HepG2 (cell line): ENCODE results near the gene VAC14. TPM values are rescaled to one million over a fixed set of nuclear protein-coding genes. Genes with fewer than 3 reads are reported as not detected.
A peak's percentile ranks its signal among the peaks of the same experiment; 100 is the strongest.

Source experiments
- ETV6 ChIP-seq: sonication (generic); formaldehyde crosslinking; conservative IDR thresholded peaks from 2 replicates; pipeline ENCODE4 v1.4.0; 2020; ENCODE audit warnings: missing genetic modification reagents
- PRDM15 ChIP-seq: sonication (generic); formaldehyde crosslinking; IDR thresholded peaks from 2 replicates; pipeline ENCODE4 v1.4.0; 2020; ENCODE audit warnings: missing genetic modification reagents
- SNAPC2 ChIP-seq: sonication (generic); formaldehyde crosslinking; IDR thresholded peaks from 2 replicates; pipeline ENCODE4 v1.8.1; 2022; ENCODE audit warnings: mild to moderate bottlenecking, missing genetic modification reagents
- SUZ12 ChIP-seq: fragments of 150-350 bp; IDR thresholded peaks from 2 replicates; pipeline ENCODE4 v1.6.1; 2014; ENCODE audit warnings: low read depth, low read length
- TEAD2 ChIP-seq: sonication (generic); formaldehyde crosslinking; IDR thresholded peaks from 2 replicates; pipeline ENCODE4 v1.9.0; 2021; ENCODE audit warnings: missing genetic modification reagents
- ZBTB25 ChIP-seq: IDR thresholded peaks from 2 replicates; pipeline ENCODE4 v1.6.1; 2018; ENCODE audit warnings: missing genetic modification reagents
- ZNF337 ChIP-seq: sonication (generic); formaldehyde crosslinking; IDR thresholded peaks from 2 replicates; pipeline ENCODE4 v1.5.1; 2020; ENCODE audit warnings: missing genetic modification reagents, low read depth, mild to moderate bottlenecking, borderline replicate concordance
- ZNF570 ChIP-seq: sonication (generic); formaldehyde crosslinking; IDR thresholded peaks from 2 replicates; pipeline ENCODE4 v1.4.0; 2020; ENCODE audit warnings: mild to moderate bottlenecking, missing genetic modification reagents, borderline replicate concordance
- polyA plus RNA-seq, 8 experiments: library from polyadenylated mRNA; depleted of rRNA in 3 of 8; stranded (reverse) in 7 of 8; unstranded in 1 of 8; fragments of >200 nt; fragmentation: Illumina TruSeq in 4 of 8; extraction: Trizol in 4 of 8; gene quantifications; 2 replicates each; pipeline versions ENCODE4 v1.2.1 to v1.2.3, GENCODE V29; 2011 to 2016; ENCODE audit warnings: low read depth in 4 of 8, missing spikeins in 1 of 8, mixed read lengths in 1 of 8; ENCODE audit not compliant: insufficient read depth in 1 of 8
- total RNA-seq, 5 experiments: library from RNA; depleted of rRNA; stranded (reverse); fragments of >200 nt; fragmentation: Illumina TruSeq; extraction: Trizol; gene quantifications; 2 replicates each; pipeline ENCODE4 v1.2.3, GENCODE V29; 2016; ENCODE audit warnings: low read depth in 1 of 5
- TF ChIP-seq, protein P1 (sequence below): sonication (generic); formaldehyde crosslinking; IDR thresholded peaks from 2 replicates; pipeline ENCODE4 v1.9.0; 2021; ENCODE audit warnings: mild to moderate bottlenecking, missing genetic modification reagents

Gene VAC14
- total and polyA plus RNA-seq, 2 of the 13 experiments (the other 11 are each of a cell fraction or from before 2014, with no cell fraction given), result 23.5 to 24.6 TPM

DNA sequence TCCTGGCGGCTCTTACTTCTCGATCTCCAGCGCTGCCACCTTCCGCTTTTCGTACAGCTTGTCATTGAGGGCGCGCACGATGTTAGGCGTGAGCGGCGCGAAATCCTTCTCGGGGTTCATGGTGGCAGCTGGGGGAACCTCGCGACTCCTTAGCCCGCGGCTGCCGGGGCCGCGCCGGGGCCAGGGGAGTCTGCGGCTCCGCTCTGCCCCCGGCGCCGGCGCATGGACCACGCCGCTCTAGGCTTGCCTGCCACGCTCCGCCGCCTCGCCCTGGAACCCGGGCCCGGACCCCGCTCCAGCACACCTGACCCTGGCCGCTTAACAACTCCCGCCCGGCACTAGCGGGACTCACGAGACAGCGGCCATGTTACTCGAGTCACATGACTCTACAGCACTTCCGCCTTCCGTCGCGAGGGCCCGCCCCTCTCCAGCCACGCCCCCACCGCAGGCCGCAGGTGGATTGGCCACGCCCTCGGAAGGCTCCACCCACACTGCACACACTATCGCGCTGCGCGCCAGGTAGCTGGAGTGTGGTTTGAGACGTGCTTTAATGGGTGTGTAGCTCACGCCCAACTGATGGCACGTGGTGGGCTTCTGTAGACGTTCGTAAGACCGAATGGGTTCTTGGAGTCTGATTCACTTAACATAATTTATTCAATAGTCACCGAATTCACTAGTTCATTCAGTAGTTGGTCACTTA is at the start of gene VAC14 (continued):
- TF ChIP-seq, protein P1, sequence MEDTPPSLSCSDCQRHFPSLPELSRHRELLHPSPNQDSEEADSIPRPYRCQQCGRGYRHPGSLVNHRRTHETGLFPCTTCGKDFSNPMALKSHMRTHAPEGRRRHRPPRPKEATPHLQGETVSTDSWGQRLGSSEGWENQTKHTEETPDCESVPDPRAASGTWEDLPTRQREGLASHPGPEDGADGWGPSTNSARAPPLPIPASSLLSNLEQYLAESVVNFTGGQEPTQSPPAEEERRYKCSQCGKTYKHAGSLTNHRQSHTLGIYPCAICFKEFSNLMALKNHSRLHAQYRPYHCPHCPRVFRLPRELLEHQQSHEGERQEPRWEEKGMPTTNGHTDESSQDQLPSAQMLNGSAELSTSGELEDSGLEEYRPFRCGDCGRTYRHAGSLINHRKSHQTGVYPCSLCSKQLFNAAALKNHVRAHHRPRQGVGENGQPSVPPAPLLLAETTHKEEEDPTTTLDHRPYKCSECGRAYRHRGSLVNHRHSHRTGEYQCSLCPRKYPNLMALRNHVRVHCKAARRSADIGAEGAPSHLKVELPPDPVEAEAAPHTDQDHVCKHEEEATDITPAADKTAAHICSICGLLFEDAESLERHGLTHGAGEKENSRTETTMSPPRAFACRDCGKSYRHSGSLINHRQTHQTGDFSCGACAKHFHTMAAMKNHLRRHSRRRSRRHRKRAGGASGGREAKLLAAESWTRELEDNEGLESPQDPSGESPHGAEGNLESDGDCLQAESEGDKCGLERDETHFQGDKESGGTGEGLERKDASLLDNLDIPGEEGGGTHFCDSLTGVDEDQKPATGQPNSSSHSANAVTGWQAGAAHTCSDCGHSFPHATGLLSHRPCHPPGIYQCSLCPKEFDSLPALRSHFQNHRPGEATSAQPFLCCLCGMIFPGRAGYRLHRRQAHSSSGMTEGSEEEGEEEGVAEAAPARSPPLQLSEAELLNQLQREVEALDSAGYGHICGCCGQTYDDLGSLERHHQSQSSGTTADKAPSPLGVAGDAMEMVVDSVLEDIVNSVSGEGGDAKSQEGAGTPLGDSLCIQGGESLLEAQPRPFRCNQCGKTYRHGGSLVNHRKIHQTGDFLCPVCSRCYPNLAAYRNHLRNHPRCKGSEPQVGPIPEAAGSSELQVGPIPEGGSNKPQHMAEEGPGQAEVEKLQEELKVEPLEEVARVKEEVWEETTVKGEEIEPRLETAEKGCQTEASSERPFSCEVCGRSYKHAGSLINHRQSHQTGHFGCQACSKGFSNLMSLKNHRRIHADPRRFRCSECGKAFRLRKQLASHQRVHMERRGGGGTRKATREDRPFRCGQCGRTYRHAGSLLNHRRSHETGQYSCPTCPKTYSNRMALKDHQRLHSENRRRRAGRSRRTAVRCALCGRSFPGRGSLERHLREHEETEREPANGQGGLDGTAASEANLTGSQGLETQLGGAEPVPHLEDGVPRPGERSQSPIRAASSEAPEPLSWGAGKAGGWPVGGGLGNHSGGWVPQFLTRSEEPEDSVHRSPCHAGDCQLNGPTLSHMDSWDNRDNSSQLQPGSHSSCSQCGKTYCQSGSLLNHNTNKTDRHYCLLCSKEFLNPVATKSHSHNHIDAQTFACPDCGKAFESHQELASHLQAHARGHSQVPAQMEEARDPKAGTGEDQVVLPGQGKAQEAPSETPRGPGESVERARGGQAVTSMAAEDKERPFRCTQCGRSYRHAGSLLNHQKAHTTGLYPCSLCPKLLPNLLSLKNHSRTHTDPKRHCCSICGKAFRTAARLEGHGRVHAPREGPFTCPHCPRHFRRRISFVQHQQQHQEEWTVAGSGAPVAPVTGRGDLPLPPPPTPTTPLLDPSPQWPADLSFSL, result no peak
- TF ChIP-seq ZBTB25 (no peak), PRDM15 (CRISPR knock-in tag) (no peak), SUZ12 (no peak), ETV6 (CRISPR knock-in tag) (peak; percentile 94), TEAD2 (CRISPR knock-in tag) (no peak), SNAPC2 (CRISPR knock-in tag) (0 out of 2 replicates have a peak, but pooled peaks have one; percentile 77), ZNF337 (CRISPR knock-in tag) (no peak), ZNF570 (no peak)
